GM21786 (cell line): Measurements from ENCODE around the gene DMRT3.
A peak's percentile ranks its signal among the peaks of the same experiment; 100 is the strongest.

Experiments used
- ATAC-seq: cut with Tn5 transposase; IDR thresholded peaks from one replicate; pipeline ENCODE4 v1.9.1; 2021; ENCODE audit not compliant: unreplicated experiment

The DMRT3 gene

GRCh38 chr9:970151-970996 is 6.1 kb upstream of the DMRT3 start:
- ATAC-seq = no peak

DNA sequence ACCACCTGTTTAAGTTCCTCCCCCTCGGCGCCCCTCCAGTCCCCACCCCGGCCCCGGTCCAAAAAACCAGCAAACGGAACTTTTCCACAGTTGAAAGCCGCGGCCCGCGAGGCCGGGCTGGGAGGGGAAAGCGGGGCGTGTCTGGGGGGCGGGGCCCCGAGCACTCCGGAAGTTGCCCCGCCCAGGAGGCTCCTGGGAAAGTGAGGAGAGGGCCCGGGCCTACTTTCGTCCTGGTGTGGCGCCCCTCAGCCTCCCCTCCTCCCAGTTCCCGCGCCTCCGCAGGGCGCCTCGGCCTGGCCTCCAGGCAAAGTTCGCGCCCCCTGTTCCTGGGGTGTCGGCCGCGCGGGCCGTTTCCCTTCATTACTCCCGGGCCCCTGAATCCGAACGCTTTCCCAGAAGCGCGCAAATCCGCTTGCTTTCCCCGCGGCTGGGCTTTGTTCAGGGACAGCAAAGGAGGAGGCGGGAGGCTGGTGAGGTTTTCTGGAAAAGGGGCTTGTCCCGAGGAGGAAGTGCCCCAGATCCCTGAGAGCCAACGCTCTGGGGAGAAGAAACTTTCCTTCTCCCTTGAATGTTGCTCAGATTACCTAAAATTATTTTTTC is 4.5 kb upstream of the DMRT3 start:
- no peak for ATAC-seq

DNA sequence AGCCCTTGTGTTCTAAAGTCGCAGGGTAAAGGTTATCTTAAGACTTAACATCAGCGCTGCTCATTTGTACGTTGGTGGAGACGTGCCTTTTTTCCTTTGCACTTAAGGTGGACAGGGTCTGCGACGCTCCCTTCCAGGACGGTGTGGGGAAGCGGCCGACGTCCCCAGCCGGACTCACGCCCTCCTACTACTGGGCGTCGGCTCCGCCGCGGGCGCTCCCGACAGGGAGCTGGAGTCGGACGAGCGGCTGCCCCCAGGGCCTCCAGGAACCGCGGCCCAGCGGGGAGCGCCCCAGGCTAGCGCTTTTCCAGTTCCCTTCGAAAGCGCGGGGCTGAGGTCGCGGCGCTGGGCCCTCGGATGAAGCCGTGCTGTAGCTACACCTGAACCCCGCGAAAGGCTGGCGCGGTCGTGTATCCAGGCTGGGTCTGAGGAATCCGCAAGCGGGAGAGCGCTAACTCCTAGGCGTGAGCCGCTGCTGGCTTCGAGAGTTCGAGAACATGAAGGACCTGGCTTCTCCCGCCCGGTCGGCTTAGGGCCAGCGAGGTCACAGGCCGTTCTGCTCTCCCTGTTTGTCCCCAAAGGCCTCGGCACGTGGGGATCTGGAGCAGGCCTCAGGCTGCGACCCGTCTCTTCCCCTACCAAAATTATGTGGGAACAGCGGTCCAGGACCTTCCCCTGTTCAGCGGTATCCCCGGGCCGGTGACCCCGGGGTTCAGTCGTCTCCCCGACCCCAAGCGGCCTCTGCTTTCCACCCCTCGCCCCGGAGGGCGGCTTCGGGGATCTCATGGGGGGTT is 3.8 kb upstream of the DMRT3 start:
- ATAC-seq = no peak

- no peak for ATAC-seq
Observed at GRCh38 chr9:973295-973834, 3.1 kb upstream of the DMRT3 start.

DNA sequence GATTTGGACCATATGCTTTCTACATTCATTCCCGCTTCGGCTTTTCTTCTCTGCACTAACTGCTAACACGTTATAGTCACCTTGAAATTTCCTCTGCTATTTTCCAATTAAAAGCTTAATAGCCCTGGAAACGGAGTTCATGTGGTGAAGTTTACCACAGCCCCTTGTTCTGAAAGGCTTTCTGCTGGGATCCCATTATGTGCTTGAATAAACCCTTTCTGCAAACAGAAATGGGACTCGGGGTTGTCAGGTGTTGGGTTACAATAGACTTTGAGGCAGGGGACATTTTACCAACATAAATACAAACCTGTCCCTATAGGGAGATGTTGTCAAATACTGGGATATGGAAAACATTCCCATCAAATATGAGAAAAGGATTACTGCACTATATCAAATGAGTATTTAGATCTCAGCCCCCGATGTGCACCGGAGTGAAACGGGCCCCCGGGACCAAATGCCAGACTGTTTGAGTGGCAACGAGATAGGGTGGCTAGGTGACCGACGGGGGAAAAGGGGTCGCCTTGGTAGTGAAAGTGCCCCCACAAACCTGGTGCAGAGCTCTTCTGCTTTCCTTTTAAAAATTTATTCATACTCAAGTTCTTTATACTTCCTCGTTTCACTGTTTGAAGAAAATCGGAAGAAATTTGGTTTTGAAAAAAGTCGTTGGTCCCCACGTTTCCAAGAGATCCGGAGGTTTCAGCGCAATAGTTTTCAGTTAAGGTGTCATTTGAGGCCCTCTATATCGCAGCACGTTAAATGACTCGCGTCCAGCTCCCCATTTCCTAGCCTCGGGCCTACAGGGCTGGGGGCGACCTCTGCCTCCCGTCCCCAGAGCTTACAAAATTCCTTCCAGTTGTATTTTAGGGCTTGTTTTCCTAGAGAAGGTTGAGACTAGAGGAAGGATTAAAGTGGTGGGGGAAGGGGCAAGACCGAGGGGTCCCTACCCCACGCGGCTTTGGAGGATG is 2.1 kb upstream of the DMRT3 start:
- ATAC-seq = no peak

GRCh38 chr9:974996-975739 is 1.3 kb upstream of the DMRT3 start:
- no peak for ATAC-seq

DNA sequence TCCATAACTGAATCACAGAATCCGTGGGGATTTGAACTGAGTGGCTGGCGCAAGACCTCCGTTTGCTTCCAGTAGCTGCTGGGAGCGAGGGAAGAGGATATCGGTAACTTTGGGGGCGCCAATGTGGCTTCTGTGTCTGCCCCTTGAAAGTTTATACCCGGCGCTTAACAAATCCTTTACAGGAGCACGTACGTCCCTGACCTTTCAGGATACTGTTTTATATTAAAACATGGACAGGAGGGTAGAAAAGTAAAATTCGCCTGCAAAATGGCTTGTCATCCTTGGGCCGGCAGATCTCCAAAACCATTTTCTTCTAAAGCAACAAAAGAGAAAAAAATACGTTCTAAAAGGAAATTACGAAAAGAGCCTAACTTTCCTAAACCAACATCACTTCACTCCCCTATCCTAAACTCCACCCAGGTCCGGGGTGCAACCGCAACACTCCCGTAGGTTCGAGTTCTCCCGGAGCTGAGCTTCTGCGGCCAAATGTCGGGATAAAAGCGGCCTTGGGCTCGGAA is 656 bp upstream of the DMRT3 start:
- ATAC-seq = no peak

DNA sequence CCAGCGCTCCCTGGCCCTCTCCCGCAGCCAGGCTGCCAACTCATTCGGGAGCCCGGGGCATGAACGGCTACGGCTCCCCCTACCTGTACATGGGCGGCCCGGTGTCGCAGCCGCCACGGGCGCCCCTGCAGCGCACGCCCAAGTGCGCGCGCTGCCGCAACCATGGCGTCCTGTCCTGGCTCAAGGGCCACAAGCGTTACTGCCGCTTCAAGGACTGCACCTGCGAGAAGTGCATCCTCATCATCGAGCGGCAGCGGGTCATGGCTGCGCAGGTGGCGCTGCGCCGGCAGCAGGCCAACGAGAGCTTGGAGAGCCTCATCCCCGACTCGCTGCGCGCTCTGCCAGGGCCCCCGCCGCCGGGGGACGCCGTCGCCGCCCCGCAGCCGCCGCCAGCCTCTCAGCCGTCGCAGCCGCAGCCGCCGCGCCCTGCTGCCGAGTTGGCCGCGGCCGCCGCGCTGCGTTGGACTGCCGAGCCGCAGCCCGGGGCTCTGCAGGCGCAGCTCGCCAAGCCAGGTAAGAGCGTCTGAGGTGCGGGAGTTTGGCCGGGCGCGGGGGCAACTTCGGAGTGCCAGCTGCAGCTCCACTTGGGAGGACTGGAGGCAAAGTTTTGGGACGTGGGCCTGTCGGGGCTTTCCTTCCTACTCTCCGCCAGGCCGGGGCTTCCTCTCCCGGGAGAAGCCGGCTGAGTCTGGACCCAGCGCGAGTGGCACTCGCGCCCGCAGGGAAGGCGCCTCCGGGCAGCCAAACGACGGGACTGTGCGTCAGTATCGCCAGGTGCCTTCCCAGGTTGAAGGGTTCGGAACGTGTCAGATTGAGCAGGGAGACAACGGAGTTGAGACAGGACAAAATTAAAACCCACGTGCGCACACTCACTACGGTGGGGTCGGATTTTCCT is 735 bp downstream of the DMRT3 start:
- ATAC-seq = no peak

DNA sequence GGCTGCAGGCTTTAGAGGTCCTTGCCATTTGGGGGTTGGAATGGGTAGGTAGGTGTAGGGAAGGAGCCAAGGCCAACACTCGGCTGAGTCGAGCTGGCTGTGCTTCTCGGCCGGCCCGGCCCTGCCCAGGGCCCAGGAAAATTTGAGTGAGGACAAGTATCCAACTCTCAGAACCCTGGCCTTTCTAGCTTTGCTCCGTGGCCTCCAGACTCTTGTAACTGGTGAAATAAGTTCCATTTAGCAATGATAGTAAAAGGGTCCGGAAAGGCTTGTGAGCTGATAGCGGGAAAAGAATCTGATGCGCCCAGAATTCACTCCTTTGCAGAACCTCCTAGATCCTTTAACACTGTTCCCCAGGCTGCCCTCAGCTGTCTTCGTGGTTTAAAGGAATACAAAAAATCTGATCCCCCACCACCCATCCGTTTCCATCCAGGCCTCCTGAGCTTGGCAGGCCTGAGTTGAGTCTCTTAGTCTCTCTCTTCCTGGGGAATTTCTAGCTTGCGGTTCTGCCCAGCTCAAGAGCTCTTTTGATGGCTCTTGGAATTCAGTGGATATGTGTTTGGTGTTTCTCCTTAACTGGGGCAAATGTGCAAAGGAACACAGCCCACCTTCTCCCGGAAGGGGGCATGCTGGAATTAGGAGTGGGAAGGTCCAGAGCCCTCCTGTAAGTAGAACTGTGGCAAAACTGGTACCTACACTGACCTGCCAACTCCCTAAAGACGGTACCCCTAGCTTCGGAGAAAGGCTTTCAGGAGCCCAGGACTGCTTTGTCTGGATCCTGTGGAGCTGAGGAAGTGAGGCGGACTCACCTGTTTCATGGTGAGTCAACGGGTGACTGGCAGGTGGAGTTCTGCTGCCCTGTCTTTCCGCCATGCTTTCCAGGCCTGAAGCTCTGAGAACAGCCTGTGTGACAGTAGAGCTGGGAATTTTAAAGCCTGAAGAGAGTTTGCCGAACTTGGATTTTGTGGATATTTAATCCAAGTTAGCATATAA is 1.7 kb downstream of the DMRT3 start:
- ATAC-seq = no peak

- no peak for ATAC-seq
Observed at GRCh38 chr9:979983-980382, 3.5 kb downstream of the DMRT3 start.

- no peak for ATAC-seq
Observed at GRCh38 chr9:980640-981039, 4.2 kb downstream of the DMRT3 start.

GRCh38 chr9:981491-981898 is 5.0 kb downstream of the DMRT3 start:
- ATAC-seq = no peak

DNA sequence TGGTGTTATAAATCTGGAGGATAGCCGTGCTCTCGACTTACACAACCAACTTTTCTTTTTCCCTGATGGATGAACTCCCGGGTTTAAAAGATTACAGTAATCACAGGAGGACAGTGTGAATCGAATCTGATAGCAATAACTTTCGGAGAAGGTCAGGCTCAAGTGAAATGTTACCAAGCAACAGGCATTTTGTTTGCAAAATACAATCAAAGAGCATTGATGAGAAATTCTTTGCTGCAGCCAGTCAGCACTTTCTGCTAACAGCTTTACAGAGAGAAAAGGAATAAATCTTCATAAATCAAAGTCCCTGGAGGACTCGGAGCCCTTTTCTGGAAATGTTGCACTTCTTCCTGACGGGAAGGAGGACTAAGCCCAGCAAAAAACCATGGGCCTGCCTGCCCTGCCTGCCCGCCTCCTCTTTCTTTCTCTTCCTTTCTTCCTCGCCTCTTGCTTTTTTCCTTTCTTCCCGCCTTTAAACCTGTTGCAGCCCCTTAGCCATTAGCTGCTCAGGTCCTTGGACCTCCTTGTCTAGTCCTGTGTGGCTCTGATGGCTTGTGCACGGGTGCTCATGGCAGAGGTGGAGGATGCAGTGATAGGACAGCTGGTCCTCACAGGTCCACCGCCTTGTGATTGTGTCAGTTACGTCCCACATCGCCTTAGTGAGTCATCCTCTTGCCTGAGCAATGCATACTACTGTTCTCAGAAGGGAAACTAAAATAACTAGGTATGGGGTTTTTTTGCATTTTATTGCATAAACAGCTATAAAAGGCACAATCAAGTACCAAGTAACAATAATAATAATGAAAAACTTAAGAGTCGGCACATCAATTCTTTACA is 6.2 kb downstream of the DMRT3 start:
- ATAC-seq = no peak

DNA sequence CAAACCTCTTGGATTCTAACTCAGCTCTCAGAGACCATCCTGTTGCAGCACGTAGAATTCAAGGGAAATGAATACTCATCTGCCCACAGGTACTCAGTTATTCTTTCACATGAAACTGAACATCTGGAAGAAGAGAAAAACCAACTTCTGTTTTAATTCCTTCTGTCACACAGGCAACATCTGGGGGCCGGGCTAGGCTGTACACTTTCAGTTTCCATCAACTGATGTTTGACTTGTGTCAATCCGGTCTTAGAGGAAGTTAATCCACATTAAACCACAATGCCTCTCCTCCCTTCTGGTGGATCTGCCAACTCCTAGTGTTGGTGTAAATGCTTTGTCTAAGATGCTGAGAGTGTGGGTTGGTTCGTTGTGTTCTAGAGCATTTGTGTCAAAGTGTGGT is 17.6 kb downstream of the DMRT3 start:
- ATAC-seq = peak; percentile 63

DNA sequence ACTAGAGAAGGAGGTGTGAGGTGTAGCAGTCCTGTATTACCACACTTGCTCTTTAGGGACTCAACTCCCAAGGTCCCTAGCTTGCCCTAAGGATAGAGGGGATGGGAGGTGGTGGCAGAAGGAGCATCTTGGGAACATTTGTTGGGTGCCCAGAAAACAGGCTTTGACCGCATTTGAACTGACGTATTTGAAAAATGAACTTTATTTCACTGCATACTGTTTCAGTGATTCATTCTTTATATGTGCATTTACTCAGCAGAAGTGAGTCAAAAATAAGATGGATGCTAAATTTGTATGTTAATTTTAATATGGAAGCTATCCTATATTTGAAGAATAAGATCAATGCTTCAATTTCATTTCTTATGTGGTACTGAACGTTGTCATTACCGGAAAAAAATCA is 18.7 kb downstream of the DMRT3 start:
- ATAC-seq = no peak

GRCh38 chr9:995781-996180 is 19.3 kb downstream of the DMRT3 start:
- ATAC-seq = no peak
